ENCODE results near the gene BMPR1B.

DNA sequence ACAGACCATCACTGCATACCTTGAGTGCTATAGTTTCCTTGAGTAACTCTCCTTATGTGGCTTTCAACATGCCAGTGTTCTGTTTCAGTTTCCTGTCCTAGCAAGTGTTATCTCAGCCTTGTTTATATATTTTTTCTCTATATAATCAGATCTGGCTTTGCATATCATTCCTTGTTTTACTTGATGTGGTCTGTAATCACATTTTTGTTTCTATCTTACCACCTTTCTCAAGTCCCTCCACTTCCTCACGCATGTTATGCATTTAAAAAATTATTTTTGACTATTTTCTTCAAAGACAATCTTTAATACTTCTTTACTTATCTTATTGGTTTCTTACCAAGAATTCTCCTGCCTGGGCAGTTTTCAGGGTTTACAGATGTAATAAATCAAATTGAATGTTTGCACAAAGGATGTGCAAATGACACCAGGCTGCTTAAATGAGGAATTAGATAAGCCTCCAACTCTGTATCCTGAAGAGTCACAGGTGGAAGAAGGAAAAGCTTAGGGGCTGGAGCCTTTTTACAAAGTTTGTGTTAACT lies 351.2 kb downstream of the BMPR1B start:
- TF ChIP-seq, protein P1, sequence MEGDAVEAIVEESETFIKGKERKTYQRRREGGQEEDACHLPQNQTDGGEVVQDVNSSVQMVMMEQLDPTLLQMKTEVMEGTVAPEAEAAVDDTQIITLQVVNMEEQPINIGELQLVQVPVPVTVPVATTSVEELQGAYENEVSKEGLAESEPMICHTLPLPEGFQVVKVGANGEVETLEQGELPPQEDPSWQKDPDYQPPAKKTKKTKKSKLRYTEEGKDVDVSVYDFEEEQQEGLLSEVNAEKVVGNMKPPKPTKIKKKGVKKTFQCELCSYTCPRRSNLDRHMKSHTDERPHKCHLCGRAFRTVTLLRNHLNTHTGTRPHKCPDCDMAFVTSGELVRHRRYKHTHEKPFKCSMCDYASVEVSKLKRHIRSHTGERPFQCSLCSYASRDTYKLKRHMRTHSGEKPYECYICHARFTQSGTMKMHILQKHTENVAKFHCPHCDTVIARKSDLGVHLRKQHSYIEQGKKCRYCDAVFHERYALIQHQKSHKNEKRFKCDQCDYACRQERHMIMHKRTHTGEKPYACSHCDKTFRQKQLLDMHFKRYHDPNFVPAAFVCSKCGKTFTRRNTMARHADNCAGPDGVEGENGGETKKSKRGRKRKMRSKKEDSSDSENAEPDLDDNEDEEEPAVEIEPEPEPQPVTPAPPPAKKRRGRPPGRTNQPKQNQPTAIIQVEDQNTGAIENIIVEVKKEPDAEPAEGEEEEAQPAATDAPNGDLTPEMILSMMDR (IDR thresholded peaks at IDR 0.05; ENCODE audit: control extremely low read depth in 1 of 3, insufficient read depth in 1 of 3, low read depth in 1 of 3, low read length in 3 of 3) = no peak
- TF ChIP-seq HDAC6 (IDR thresholded peaks at IDR 0.05; ENCODE audit: low read depth, low read length) (no peak), TAF1 (IDR thresholded peaks at IDR 0.05; ENCODE audit: low read depth, low read length) (no peak), KDM1A (IDR thresholded peaks at IDR 0.05; ENCODE audit: borderline replicate concordance, low read length) (no peak), SIN3A (conservative IDR thresholded peaks at IDR 0.05 in 1 of 2, IDR thresholded peaks at IDR 0.05 in 1 of 2; ENCODE audit: low read depth in 1 of 2, low read length in 2 of 2) (no peak), POLR2A (IDR thresholded peaks at IDR 0.05; ENCODE audit: control extremely low read depth in 1 of 2, low read depth in 2 of 2, low read length in 2 of 2) (no peak)

All from H1 (cell line).